Raji (cell line): ENCODE data around the gene LRBA.

Experiments used
- POLR2A ChIP-seq: IDR thresholded peaks from 2 replicates; pipeline ENCODE4 v1.6.1; 2011; ENCODE audit warnings: low read depth, low read length, control low read depth; ENCODE audit not compliant: insufficient read depth

Gene LRBA

DNA sequence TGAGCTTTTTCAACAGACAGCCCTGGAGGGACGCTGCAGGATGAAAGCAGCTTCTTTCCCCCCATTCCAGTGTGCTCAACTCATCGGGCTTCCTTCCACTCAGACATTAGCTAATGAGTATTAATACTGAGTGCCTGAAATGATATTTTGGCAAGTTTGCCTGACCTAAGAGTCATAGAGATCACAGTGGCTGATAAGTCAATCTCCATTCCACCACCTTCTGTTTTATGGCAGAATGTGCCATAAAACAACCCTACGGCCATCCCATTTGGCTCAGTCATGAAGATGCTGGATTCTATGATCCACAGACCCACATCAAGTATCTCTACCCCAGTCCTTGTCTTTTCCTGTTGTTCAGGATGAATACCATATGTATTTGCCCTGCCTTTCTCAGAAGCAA, 481.4 kb downstream of the LRBA start:
- TF ChIP-seq POLR2A, result no peak

DNA sequence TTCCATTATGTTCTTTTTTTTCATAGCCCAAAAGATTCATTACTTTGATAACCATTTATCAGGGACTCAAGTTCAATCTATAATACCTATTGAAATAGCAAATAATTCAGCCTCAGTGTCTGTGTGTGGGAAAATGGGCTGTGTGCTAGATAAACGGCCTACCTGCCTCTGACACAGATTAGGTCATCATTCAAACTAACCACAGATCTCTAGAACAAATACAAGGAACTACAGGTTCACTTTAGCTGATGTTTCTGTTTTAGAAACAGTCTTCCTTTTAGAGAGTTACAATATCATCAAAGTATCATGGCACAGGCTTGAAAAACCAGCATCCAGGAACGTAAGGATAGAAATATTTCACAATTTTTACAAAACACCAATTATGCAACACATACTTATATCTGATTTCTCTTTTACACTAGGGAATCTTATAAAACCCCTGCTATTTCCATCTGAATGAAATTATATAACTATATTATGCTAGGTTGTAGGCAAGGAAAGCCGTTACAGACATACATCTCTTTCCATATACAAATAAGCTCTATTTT, 489.7 kb downstream of the LRBA start:
- TF ChIP-seq POLR2A, result no peak

DNA sequence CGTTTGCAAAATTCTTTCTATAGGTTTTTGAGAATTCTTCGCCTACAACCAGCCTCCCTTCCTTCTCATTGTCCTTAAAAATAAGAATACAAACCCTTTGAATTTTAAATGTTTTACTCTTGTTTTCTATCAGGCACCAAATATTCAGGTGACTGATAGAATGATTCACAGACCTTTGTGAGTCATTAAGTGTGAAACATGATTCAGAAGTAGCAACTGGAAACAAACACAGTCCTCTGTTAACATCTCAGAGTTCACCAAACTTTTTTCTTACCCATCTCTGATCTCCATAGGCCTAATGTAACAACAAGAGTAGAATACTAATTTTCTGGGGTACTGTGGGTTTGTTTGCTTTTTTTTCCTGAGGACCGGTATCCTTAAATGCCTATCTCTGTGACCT, 496.5 kb downstream of the LRBA start:
- TF ChIP-seq POLR2A, result no peak

DNA sequence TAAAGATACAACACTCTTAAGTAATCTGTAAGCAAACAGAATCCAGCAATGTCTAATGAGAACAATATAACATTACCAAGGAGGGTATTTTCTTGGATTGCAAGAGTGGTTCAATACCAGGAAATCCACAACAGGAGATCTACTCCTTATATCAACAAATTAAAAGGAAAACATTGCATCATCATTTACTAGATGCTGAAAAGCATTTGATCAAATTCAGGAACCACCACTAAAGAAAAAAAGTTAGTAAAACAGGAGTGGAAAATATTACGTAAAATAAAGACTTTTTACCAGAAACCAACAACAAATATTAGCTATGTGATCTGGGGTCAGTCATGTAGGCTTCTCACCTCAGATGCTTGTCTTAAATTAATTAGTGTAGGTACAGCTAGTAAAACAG, 499.9 kb downstream of the LRBA start:
- TF ChIP-seq POLR2A, result no peak

DNA sequence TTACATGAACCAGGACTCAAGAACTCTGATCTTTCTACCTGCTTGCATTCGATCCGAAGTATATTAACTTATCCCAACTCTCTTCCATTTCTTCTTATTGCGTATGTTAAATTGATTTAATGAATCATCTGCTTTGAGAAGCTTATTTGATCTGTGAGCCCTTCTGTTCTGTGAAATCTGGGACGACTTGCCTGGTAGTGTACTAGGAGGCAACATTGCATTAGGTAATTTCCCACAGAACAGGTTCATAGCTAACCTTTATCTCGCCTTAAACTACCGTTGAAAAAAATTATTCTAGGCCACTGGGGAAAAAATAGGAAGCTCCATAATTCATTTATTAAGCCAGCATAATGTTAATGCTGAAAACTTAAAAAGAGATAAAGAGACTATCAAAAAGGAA, 500.4 kb downstream of the LRBA start:
- no peak for TF ChIP-seq POLR2A

DNA sequence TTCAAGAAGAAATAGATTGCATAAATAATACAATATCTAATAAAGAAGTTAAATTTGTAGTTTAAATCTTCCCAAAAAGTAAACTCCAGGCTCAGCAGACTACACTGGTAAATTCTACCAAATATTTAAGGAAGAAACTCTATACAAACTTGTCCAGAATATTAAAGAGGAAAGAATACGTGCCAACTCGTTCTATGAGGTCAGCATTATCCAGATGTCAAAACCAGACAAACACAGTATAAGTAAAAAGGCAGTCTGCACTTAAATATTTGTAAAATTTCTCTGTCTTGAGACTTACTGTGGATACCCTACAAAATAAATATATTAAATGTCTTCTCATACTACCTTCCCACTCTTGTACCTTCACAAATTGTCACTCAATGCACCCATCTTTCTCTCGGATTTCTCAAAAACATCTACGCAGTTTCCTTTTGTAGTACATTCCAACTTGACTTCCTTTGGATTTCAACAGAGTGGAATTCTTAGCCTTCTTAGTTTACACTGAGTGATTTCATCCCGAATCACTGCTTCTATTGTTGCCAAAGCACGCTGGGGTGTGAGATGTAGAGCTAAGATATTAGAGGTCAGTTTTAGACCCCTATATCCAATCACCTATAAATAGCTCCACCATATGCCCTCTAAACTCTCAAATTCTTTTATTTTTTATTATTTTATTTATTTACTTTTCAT, 504.8 kb downstream of the LRBA start:
- TF ChIP-seq POLR2A, result no peak

DNA sequence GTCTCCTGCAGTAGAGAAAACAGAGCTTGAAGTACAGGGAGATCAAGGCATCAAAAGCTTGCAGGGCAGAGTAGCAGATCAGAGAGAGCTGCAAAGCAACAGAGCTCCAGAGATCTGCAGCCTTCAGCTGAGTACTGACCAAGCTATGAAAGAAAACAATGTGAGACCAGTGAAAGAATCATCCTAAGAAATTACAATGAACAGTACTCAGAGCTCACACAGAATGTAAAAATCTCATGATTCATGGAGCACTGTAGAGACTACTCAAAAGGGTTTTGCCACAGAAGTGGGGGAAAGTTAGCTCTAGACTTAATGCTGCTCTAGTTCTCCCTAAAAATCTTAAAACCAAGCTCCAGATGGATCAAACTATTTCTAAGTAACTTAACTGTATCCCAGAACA, 513.1 kb downstream of the LRBA start:
- TF ChIP-seq POLR2A, result no peak

DNA sequence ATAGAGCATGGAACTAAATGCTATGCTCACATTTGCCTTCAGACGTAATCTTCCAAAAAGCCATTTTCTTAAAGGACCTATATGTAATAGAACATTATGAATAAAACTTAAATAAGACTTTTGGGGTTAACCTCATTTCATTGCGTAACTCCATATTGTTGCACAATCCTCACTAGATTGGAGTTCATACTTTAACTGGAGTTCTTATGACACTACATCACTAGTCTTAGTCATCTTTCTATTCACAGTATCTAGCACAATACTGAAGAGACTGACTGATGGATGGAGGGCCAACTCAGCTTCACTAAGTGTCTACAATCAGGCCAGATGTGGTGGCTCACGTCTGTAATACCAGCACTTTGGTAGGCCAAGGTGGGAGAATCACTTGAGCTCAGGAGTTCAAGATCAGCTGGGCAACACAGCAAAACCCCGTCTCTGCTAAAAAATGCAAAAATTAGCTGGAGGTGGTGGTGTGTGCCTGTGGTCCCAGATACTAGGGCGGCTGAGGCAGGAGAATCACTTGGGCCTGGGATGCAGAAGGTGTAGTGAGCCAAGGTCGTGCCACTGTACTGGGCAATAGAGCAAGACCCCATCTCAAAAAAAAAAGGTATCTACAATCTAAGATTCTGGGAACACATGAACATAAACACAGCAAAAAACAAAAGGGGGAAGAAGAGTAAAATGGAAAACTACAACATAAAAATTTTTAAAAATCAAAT, 513.9 kb downstream of the LRBA start:
- TF ChIP-seq POLR2A, result no peak

DNA sequence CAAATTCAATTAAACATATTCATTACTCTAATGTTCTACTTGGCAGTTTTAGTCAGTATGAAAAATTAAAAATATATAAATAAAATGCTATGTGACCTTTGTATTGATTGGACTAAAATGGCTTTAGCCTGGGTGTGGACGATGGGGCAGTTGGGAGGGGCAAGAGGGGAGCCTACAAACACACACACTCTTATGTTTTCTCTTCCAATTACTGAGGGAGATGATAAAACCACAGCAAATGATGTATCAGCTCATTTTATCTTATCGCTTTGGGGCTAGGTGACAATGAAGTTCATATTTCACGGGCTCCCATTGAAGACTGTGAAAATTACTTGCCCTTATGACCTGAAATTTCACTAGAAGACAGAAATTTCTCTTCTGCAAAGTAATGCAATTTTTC, 517.5 kb downstream of the LRBA start:
- no peak for TF ChIP-seq POLR2A

DNA sequence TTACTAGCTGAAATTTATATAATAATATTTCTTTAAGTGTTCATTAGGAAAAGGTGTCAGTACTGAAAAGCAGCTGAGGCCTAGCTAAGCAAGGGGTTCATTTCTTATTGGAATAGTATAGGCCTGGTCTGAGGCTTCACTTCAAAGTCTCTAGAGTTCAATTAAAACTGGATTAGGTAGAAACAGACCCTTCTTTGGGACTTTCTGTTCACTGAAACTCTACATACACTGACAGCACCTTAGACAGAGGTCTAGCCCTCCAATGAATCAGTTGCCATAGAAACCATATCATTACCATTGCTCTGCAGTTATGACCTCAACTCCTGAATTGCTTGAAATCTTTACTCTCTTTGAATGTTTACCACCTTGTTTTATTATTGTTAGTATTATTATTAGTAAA, 519.5 kb downstream of the LRBA start:
- TF ChIP-seq POLR2A, result no peak

DNA sequence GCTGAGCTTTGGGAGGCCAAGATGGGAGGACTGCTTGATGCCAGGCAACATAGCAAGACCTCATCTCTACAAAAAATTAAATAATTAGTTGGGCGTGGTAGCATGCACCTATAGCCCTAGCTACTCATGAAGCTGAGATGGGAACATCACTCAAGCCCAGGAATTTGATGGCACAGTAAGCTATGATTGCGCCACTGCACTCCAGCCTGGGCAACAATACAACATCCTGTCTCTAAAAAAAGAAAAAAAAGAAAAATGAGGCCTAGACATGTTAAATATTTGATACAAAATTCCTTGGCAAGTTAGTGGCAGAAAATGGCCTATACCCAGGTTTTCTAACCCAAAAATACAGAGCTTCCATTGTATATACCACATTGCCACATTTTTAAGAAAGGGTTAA, 521.2 kb downstream of the LRBA start:
- no peak for TF ChIP-seq POLR2A

DNA sequence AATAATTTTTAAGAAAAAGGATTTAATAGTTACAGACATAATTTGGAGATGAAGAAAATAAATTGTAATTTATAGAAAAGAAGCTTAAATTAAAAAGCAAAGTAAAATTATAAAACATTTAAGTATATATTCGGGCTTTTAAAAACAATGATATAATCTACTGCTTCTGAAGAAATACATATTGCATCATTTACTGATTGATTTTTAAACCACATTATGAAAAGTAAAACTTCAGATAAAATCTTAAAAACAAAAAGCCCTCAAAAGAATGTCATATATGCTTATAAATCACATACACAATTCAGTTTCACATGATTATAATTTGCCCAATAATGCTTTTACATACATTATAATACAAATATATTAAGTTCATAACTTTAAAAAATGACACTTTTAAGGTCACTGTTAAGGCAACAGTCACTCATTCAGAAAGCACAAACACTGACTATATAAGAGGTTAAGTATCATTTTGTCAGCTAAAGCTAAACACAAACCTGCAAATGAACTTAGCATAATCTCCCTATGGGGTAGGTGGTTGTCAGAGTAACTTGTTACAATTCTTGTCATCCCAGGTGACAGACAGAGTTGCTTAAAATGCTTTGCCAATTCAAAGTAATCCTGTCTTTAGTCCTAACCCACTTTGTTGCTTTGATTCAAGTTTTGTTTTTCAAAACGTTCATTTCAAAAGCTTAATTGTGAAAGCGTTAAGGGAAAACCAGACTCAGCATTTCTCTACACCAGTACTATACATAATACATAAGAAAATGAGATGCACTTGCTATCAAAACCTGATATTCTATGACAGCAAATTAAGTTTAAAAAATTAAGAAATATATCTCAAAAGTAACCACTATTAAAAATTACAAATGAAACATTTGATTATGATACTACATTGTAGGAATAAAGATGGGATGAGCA, 523.7 kb downstream of the LRBA start:
- TF ChIP-seq POLR2A, result no peak

DNA sequence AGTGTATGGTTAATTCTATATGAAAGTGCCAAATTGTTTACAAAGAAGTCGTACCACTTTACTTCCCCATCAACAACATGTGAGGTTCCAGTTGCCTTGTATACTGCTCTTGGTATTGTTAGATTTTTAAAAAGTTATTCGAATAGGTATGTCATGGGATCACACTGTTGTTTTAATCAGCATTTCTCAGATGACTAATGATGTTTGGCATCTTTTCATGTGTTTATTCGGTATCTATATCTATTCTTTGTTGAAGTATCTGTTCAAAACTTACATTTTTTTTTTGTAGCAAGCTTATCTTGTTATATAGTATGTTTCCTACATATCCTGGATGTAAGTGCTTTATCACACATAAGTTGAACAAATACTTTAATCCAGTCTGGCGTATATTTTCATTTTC, 532.5 kb downstream of the LRBA start:
- TF ChIP-seq POLR2A, result no peak

DNA sequence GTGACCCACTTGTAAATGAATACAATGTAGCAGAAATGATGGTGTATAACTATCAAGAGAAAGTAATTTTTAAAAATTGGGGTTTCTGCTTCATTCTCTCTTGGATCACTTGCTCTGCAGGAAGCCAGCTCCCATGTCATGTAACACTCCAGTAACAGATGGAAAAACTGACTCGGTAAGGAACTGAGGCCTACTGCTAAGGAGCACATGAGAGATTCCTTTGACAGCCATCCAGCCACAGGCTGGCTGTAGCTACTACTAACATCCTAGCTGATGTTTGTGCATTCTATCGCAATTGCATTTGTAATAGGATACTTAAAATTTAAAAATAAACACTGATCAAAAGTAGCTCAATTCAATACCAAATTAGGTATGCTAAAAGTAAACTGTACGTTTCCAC, 535.4 kb downstream of the LRBA start:
- no peak for TF ChIP-seq POLR2A

DNA sequence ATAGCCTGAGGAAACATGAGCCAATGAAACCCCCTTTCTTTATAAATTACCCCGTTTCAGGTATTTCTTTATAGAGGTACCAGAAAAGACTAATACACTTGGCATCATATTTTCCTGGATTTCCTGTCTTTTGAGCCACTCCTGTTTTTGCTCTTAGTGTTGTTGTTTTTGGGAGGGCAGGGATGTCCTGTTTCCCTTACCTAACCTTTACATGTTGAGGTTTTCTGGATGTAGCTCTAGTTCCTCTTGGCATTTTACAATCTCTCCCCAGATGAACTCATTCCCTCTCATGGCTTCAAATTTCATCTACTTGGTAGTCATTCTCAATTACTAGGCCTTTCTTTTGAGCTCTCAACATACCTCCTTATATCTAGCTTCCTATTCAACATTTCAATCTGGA, 537.2 kb downstream of the LRBA start:
- TF ChIP-seq POLR2A, result no peak
